OCI-LY3 (cell line): ENCODE results near the gene PLSCR4.

Experiments
- EZH2phosphoT487 ChIP-seq: fragments of 200-600 bp; shearing (Covaris generic); IDR thresholded peaks from 2 replicates; pipeline ENCODE4 v1.6.1; 2018; ENCODE audit warnings: antibody characterized with exemption, mixed run types, low read depth
- TF ChIP-seq, protein P1 (sequence below): fragments of 200-600, 300-600 bp; sonication (generic); IDR thresholded peaks from 2 replicates; pipeline ENCODE4 v1.5.1; 2014; ENCODE audit warnings: antibody characterized with exemption, low read length, low read depth

DNA sequence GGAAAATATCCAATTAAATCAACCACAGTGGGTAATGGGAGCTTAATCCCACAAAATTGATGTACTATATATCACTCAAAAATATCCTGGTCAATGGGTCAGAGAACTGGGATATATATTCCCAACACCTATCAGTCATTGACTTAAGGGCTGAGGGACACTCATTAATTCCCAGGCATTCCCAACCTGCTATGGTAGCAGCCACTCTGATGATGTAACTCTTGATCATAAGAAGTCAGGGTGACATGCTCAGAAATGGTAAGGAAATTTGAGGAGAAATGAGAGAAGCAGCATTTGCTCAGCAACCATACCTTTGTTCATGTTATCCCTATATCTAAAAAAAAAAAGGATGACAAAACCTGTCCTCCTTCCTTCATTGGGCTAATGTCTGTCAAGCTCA lies 86.8 kb downstream of the PLSCR4 start:
- TF ChIP-seq, protein P1, sequence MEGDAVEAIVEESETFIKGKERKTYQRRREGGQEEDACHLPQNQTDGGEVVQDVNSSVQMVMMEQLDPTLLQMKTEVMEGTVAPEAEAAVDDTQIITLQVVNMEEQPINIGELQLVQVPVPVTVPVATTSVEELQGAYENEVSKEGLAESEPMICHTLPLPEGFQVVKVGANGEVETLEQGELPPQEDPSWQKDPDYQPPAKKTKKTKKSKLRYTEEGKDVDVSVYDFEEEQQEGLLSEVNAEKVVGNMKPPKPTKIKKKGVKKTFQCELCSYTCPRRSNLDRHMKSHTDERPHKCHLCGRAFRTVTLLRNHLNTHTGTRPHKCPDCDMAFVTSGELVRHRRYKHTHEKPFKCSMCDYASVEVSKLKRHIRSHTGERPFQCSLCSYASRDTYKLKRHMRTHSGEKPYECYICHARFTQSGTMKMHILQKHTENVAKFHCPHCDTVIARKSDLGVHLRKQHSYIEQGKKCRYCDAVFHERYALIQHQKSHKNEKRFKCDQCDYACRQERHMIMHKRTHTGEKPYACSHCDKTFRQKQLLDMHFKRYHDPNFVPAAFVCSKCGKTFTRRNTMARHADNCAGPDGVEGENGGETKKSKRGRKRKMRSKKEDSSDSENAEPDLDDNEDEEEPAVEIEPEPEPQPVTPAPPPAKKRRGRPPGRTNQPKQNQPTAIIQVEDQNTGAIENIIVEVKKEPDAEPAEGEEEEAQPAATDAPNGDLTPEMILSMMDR: no peak
- TF ChIP-seq EZH2phosphoT487: no peak
